Upper lobe of left lung (tissue), 4 donors: Measurements from ENCODE around the gene SCYL3.

Source experiments
- CTCF ChIP-seq, 6 experiments: fragments of 450-650 bp in 4 of 6; fragments of 200-600 bp in 2 of 6; sonication (generic) in 2 of 6; IDR thresholded peaks; one replicate each; pipeline ENCODE4 v1.5.1; 2016 to 2019; ENCODE audit warnings: antibody characterized with exemption in 6 of 6
- EP300 ChIP-seq, 4 donors: sonication (generic); formaldehyde crosslinking; IDR thresholded peaks; one replicate each; pipeline ENCODE4 v1.5.1; 2017; ENCODE audit warnings: antibody characterized with exemption in 4 of 4, control low read depth in 2 of 4
- POLR2A ChIP-seq, 4 donors: fragments of 450-650 bp; IDR thresholded peaks; one replicate each; pipeline ENCODE4 v1.5.1; 2016 to 2017; ENCODE audit warnings: antibody characterized with exemption in 4 of 4, mild to moderate bottlenecking in 2 of 4
- POLR2AphosphoS5 ChIP-seq, 2 donors: sonication (generic); formaldehyde crosslinking; IDR thresholded peaks; one replicate each; pipeline ENCODE4 v1.5.1; 2017; ENCODE audit warnings: antibody characterized with exemption in 2 of 2

DNA sequence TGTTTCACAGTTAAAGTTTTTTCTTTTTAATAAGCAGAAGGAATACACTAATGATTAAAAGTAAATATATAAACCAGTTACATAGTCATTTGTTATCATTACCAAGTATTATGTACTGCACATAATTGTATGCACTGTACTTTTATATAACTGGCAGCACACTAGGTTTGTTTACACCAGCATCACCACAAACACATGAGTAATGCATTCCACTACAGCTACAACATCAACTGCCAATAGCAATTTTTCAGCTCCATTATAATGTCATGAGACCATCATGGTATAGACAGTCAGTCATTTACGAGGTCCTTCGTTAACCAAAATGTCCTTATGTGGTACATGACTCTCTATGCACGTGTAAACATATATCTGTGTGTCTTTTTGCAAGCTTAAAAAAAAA lies 35.2 kb downstream of the SCYL3 start:
- TF ChIP-seq CTCF (IDR thresholded peaks at IDR 0.05): no peak
- no peak for TF ChIP-seq EP300 (IDR thresholded peaks at IDR 0.05)
- TF ChIP-seq POLR2A (IDR thresholded peaks at IDR 0.05): no peak
- TF ChIP-seq POLR2AphosphoS5 (IDR thresholded peaks at IDR 0.05): no peak
